A172 (cell line): ENCODE results near the gene RBM48. TPM values are rescaled to one million over a fixed set of nuclear protein-coding genes. Genes with fewer than 3 reads are reported as not detected.
"Not testable (repeated sequence)": the region's sequence is repeated elsewhere in the genome, so short reads cannot be mapped to it uniquely, and the experiment has no call there.

Experiments used
- DNase-seq: peaks from one replicate; pipeline ENCODE4 v3.0.0-alpha.2; 2015; ENCODE audit warnings: low spot score
- total RNA-seq: library from RNA; depleted of rRNA; stranded (reverse); fragments of >200 nt; shearing (Covaris generic); gene quantifications from 2 replicates; pipeline ENCODE4 v1.2.3, GENCODE V29; 2014; rRNA removed

RBM48 gene
- total RNA-seq, 1 experiment from 2014 or later, result 13.2 TPM

DNA sequence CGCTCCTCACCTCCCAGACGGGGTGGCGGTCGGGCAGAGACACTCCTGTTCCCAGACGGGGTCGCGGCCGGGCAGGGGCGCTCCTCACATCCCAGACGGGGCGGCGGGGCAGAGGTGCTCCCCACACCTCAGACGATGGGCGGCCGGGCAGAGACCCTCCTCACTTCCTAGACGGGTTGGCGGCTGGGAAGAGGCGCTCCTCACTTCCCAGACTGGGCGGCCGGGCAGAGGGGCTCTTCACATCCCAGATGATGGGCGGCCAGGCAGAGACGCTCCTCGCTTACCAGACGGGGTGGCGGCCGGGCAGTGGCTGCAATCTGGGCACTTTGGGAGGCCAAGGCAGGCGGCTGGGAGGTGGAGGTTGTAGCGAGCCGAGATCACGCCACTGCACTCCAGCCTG is 16.5 kb downstream of the RBM48 start:
- not testable (repeated sequence) for DNase-seq

DNA sequence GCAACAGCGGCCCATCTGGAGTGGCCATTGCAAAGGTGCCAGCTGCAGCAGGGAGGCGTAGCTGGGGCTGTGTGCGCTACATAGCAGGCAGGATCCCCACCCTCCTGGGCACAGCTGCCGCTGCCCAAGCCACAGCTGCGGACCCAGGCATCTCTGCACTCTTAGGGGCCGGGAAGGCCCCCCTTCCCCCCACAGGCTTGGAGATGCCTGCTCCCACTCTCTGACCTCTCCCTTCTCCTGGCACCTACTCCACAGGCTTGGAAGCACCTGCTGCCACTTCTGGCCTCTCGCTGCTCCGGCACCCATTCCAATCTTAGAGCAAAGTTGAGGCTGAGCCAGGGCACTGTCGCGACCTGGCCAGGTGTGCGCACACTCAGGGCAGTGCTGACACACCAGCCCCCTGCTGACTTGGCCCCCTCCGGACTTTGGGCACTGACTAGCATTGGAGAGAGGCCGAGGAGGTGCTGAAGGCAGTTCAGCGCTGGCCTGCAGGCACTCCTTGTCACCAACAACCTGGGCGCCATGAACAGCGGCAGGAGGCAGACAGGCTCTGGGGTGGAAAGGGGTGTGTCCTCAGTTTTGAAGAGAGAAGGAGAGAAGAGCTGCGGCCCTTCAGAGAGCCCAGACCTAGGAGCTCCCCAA is 18.4 kb downstream of the RBM48 start:
- no peak for DNase-seq

DNA sequence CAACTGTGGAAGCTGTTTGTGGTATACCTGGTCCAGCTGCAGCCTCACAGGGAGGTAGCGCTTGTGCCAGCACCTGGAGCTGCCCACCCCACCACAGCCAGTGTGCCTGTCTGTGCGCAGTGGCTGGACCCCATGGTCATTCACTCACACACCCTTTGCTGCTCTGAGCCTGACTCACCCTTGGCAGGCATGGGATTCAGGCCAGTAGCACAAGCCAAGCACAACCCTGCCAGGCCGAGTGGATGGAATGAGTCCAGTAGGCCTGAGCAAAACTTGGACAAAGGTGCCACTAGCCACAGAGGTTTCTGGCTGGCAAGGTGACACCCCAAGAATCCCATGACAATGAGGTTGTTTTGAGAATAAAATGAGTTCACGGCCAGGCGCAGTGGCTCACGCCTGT is 19.0 kb downstream of the RBM48 start:
- DNase-seq, result no peak

DNA sequence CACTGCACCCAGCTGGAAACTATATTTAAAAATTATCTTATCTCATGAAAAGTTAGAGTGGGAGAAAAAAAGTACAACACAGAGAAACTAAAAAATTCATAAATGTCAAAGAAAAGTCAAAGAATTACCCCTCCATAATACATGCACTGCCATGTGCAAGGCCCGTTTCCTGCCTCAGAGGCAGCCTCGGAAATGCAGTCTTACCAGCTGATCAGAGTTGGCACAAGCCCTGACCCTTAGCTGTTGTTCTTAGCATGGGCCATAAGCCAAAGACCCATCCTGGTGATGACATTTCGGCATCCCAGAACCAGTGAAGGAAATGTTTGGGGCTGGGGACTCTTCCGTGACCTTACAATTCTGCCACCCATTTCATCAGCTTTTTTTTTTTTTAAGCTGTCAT is 21.6 kb downstream of the RBM48 start:
- DNase-seq, result no peak

DNA sequence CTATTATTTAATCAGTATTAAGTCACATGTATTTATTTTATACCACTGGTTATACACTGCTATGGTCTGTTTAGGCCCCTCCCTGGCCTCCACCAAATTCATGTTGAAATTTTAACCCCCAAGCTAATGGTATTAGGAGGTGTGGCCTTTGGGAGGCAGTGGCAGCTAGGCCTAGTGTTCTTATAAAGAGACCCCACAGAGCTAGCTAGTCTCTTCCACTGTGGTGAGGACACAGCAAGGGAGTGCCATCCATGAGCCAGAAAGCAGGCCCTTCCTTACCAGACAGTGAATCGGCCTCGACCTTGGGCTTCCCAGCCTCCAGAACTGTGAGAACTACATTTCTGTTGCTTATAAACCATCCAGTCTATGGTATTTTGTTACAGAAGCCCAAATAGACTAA is 28.7 kb downstream of the RBM48 start:
- no peak for DNase-seq

DNA sequence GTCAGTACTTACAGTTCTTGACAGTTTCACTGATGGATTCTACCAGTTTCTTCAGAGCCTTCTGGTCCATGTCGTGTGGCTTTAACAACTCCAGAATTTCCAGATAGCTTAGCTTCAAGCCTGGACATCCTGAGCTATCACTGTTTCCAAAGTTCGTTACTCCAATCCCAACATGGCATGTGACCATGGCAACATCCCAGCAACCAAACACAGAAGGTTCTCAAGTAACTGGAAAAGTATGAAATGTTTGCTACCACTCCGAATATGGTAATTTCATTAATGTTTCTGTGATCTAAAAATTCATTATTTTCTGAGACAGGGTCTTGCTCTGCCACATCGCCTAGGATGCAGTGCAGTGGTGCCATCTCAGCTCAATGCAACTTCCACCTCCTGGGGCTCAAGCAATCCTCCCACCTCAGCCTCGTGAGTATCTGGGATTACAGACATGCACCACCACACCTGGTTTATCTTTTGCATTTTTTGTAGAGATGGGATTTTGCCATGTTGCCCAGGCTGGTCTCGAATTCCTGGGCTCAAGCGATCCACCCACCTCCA is 29.3 kb downstream of the RBM48 start:
- DNase-seq, result no peak

DNA sequence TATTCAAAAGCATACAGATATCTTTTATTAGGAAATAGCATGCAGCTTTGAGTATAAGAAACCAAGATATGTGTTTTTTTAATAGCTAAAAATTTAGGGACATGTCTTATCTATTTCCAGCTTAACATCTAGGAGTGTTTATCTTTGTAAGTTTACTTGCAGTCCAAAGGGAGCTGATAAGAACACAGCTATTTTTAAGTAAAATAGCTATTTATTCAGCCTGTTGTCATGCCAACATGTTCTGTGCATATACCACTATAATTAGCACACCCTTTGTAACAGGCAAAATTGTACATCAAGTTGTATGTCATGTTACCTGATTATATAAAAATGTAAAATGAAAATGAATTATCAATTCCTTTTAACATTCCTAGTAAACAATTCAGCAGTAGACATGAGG is 32.0 kb downstream of the RBM48 start:
- no peak for DNase-seq

DNA sequence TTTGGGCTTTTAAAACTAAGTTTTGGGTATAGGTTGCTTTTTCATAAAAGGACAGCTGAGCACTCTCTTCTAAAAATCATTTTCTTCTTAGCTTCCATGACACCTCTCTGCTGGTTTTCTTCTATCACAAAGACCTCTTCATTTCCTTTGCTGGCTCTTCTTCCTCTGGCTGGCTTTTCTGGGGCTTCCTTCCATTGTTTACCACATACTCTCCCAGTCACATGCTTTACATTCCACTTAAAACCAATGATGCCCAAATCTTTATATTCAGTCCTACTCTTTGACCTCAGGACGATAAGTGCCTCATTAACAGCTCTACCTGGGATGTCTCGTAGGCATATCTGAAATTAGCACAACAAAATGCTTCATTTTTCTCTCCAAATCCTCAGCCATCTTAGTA is 34.8 kb downstream of the RBM48 start:
- no peak for DNase-seq

DNA sequence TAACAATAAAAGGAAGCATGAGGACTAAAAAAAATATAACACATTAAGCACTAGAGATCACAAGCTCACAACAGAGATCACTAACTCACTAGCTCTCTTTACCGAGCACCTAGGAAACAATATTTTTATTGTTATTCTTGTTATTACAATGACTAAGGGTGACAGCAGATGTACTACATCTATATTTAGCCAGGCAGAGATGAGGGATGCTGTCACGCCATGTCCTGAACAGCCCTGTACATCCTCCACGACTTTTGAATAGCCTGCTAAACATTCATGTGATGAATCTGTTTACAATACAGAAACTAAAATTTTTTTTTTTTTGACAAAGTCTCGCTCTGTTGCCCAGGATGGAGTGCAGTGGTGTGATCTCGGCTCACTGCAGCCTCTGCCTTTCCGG is 38.9 kb downstream of the RBM48 start:
- DNase-seq, result peak; percentile 48

DNA sequence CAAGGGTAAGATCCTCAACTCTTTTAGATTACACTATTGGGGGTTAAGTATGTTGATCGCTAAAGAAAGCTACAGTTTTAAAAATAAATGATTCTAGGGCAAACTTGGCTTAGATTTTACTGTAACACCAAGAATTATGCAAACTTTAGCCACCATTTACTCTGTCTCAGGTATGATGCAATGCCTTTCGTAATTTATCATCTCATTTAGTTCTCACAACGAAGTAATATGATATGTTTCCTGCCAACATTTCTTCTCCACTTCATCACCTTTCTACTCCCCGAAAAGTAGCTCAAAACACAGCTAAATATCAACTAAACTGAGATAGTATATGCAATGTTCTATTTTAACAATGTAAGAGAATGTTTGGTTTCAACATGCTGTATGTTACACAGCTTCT is 40.5 kb downstream of the RBM48 start:
- no peak for DNase-seq

DNA sequence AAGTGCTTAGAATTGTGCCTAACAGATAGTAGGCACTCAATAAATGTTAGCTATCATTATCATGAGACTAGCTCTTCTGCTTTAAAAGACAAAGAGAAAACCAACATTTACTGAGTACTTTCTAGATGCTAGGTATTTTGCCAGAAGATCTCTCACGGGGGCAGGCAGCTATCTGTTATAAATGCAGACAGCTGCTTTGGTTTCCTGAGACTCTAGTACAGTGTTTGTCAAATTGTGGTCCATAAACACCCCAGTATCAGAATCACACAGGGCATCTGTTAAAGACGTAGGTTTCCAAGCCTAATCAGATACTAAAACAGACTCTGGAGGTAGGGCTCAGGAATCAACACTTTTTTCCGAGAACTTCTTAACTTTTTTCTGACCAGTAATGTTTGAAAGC is 47.7 kb downstream of the RBM48 start:
- no peak for DNase-seq

DNA sequence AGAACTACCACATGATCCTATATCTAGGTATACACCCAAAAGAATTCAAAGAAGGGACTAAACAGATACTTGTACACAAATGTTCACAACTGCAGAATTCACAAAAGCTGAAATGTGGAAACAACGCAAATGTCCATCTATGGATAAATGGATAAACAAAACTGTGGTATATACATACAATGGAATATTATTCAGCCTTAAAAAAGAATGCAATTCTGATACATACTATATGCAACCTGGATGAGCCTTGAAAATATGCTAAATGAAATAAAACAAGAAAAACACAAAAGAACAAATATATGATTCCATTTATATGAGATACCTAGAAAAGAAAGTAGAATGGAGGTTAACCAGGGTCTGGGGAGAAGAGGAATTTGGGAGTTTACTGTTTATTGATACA is 54.4 kb downstream of the RBM48 start:
- DNase-seq, result no peak

DNA sequence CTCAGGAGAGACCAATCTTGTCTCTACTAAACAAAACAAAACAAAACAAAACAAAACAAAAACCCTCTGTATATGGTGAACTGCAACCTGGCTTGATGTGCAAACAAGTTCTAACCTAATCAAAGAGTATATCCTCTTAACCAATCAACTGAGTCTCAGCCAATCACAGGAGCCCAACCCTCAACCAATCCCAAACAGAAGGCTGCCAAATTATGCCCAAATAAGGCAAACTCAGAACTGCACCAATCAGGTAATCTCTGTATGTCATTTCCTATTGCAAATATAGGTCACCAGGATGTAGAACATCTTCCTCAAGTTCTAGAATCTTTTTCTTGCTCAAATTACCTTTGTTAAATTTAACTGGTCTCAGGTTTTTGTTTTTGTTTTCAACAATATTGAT is 56.4 kb downstream of the RBM48 start:
- DNase-seq, result peak; percentile 46

DNA sequence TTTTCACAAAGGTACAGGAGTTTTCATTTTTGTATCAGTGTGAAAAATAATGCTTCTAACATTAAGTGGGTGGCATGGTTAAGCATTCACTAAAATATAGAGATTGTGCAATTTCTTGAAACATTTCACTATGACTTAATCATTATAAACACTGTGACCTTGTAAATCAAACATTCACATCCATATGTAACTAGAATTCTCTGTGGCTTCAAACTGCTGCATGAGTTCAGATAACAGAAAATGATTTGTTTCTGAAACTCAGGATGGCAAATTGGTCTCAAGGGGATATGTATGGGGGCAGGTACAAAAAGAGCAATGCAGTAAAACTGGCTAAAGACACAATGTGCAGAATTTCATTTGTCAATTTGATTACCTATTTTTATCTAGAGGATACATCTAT is 57.8 kb downstream of the RBM48 start:
- DNase-seq, result no peak

DNA sequence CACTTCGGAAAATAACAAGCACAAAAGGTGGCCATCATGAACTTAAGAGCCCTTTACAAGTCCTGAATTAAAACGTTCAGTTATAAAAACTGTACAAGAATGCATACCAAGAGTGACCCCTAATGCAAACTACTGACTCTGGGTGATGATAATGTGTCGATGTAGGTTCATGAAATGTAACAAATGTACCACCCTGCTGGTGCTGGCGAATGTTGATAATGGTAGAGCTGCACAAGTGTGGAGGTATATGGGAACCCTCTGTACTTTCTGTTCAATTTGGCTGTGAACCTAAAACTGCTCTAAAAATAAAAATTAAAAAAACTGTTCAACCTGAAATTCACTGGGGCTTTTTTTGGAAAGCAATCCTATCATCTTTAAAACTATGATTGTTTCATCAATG is 58.2 kb downstream of the RBM48 start:
- no peak for DNase-seq

Other genes starting within 250 kb of the RBM48 start
- 16.4 and 17.6 TPM in 2 replicates for gene GATAD1, start 81.3 kb upstream of the RBM48 start, total RNA-seq
- not detected in 2 replicates for gene ERVW-1, start 50.8 kb upstream of the RBM48 start, total RNA-seq
- 15.3 and 18.6 TPM in 2 replicates for gene PEX1, start 275 bp upstream of the RBM48 start, total RNA-seq
- gene FAM133B, start 61.6 kb downstream of the RBM48 start, total RNA-seq, result 16.2 and 18.4 TPM in 2 replicates